GM12878 (cell line): ENCODE measurements around the gene LYZ. TPM values are rescaled to one million over a fixed set of nuclear protein-coding genes. Genes with fewer than 3 reads are reported as not detected.
A peak's percentile ranks its signal among the peaks of the same experiment; 100 is the strongest.

Source experiments
- BACH1 ChIP-seq: fragments of 450-650 bp; IDR thresholded peaks from 2 replicates; pipeline ENCODE4 v1.6.1; 2017; ENCODE audit warnings: mild to moderate bottlenecking, borderline replicate concordance
- CEBPB ChIP-seq, 2 experiments: fragments of 150-350 bp in 1 of 2; IDR thresholded peaks; 2 replicates each; pipeline ENCODE4 v1.6.1; 2012 to 2014; ENCODE audit warnings: low read depth in 2 of 2, low read length in 2 of 2, borderline replicate concordance in 1 of 2, inconsistent platforms in 1 of 2
- CHD2 ChIP-seq: IDR thresholded peaks from 2 replicates; pipeline ENCODE4 v1.6.1; 2011; ENCODE audit warnings: low read depth, low read length, improper control_type of control experiment, borderline replicate concordance
- CREB1 ChIP-seq: IDR thresholded peaks from 2 replicates; pipeline ENCODE4 v1.6.1; 2012; ENCODE audit warnings: low read depth, mild to moderate bottlenecking, inconsistent platforms
- HDGF ChIP-seq: fragments of 450-650 bp; IDR thresholded peaks from 2 replicates; pipeline ENCODE4 v1.6.1; 2016; ENCODE audit warnings: antibody characterized with exemption
- NBN ChIP-seq: fragments of 450-650 bp; IDR thresholded peaks from 2 replicates; pipeline ENCODE4 v1.6.1; 2016
- RUNX3 ChIP-seq: IDR thresholded peaks from 2 replicates; pipeline ENCODE4 v1.6.1; 2012; ENCODE audit warnings: low read length, inconsistent platforms
- SIN3A ChIP-seq: IDR thresholded peaks from 2 replicates; pipeline ENCODE4 v1.6.1; 2012; ENCODE audit warnings: low read depth, low read length, improper control_type of control experiment
- SP1 ChIP-seq: IDR thresholded peaks from one replicate; pipeline ENCODE4 v1.6.1; 2011; ENCODE audit warnings: low read depth, low read length
- STAT3 ChIP-seq: IDR thresholded peaks from 2 replicates; pipeline ENCODE4 v1.6.1; 2011; ENCODE audit warnings: low read depth, low read length, improper control_type of control experiment
- SUZ12 ChIP-seq: fragments of 200-600 bp; sonication (generic); IDR thresholded peaks from one replicate; pipeline ENCODE4 v1.6.1; 2018; ENCODE audit warnings: antibody characterized with exemption, mild to moderate bottlenecking; ENCODE audit not compliant: unreplicated experiment
- ZNF207 ChIP-seq: fragments of 450-650 bp; IDR thresholded peaks from 2 replicates; pipeline ENCODE4 v1.6.1; 2014; ENCODE audit warnings: antibody characterized with exemption, mild to moderate bottlenecking, borderline replicate concordance
- ZNF687 ChIP-seq: fragments of 450-650 bp; IDR thresholded peaks from 2 replicates; pipeline ENCODE4 v1.6.1; 2017; ENCODE audit warnings: mild to moderate bottlenecking, moderate library complexity
- polyA plus RNA-seq, 11 experiments: library from polyadenylated mRNA; depleted of rRNA in 4 of 11; unstranded in 6 of 11; stranded (reverse) in 5 of 11; fragments of >200 nt; fragmentation: Nextera tagmentation in 4 of 11; fragmentation: Illumina TruSeq in 1 of 11; extraction: Ambion mirVana in 4 of 11; extraction: Trizol in 1 of 11; gene quantifications; 1 replicate in 1 of 11; 2 replicates in 10 of 11; pipeline versions ENCODE4 v1.2.1 to v1.2.3, GENCODE V29; 2011 to 2016; ENCODE audit warnings: inconsistent platforms in 2 of 11, missing spikeins in 2 of 11, low read depth in 1 of 11
- total RNA-seq, 4 experiments: library from RNA; depleted of rRNA in 3 of 4; stranded (reverse); fragments of >200 nt in 3 of 4; fragmentation: Illumina TruSeq in 1 of 4; extraction: Trizol in 1 of 4; gene quantifications; 2 replicates each; pipeline versions ENCODE4 v1.2.1 to v1.2.3, GENCODE V29; 2013 to 2021
- TF ChIP-seq, protein P1 (sequence below): IDR thresholded peaks from 2 replicates; pipeline ENCODE4 v1.6.1; 2011; ENCODE audit warnings: mild to moderate bottlenecking, low read depth, low read length, moderate library complexity; ENCODE audit not compliant: insufficient replicate concordance
- TF ChIP-seq, protein P2 (sequence below): fragments of 450-650 bp; formaldehyde crosslinking; IDR thresholded peaks from 2 replicates; pipeline ENCODE4 v1.5.0; 2022; ENCODE audit warnings: mild to moderate bottlenecking, missing genetic modification characterization
- TF ChIP-seq, protein P3 (sequence below): fragments of 450-650 bp; conservative IDR thresholded peaks from 2 replicates; pipeline ENCODE4 v1.6.1; 2017; ENCODE audit warnings: mild to moderate bottlenecking, moderate library complexity
- TF ChIP-seq, protein P4 (sequence below): fragments of 450-650 bp; IDR thresholded peaks from 2 replicates; pipeline ENCODE4 v1.6.1; 2016; ENCODE audit warnings: mild to moderate bottlenecking

Gene LYZ
- total and polyA plus RNA-seq, 10 of the 15 experiments (the other 5 are each of a cell fraction or from before 2014, with no cell fraction given) = 1.9 TPM; not detected in 9

GRCh38 chr12:69359531-69360347 lies 11.6 kb downstream of the LYZ start, which contains the start of gene YEATS4 (continued):
- TF ChIP-seq CHD2 (peak; percentile 58; the same call in 1 of the 2 replicates), BACH1 (peak; percentile 73; the same call in 1 of the 2 replicates), ZNF207 (peak; percentile 93), HDGF (peak; percentile 76; the same call in 1 of the 2 replicates), SP1 (no peak), CREB1 (peak; percentile 91), ZNF687 (peak; percentile 93), STAT3 (no peak), SIN3A (peak; percentile 98), SUZ12 (no peak), NBN (peak; percentile 76), RUNX3 (peak; percentile 55), CEBPB (IDR thresholded peaks at IDR 0.05; ENCODE audit: borderline replicate concordance in 1 of 2, low read depth in 2 of 2, low read length in 2 of 2) (no peak)
- TF ChIP-seq, protein P1, sequence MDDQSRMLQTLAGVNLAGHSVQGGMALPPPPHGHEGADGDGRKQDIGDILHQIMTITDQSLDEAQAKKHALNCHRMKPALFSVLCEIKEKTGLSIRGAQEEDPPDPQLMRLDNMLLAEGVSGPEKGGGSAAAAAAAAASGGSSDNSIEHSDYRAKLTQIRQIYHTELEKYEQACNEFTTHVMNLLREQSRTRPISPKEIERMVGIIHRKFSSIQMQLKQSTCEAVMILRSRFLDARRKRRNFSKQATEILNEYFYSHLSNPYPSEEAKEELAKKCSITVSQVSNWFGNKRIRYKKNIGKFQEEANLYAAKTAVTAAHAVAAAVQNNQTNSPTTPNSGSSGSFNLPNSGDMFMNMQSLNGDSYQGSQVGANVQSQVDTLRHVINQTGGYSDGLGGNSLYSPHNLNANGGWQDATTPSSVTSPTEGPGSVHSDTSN = peak; percentile 58
- TF ChIP-seq, protein P2, sequence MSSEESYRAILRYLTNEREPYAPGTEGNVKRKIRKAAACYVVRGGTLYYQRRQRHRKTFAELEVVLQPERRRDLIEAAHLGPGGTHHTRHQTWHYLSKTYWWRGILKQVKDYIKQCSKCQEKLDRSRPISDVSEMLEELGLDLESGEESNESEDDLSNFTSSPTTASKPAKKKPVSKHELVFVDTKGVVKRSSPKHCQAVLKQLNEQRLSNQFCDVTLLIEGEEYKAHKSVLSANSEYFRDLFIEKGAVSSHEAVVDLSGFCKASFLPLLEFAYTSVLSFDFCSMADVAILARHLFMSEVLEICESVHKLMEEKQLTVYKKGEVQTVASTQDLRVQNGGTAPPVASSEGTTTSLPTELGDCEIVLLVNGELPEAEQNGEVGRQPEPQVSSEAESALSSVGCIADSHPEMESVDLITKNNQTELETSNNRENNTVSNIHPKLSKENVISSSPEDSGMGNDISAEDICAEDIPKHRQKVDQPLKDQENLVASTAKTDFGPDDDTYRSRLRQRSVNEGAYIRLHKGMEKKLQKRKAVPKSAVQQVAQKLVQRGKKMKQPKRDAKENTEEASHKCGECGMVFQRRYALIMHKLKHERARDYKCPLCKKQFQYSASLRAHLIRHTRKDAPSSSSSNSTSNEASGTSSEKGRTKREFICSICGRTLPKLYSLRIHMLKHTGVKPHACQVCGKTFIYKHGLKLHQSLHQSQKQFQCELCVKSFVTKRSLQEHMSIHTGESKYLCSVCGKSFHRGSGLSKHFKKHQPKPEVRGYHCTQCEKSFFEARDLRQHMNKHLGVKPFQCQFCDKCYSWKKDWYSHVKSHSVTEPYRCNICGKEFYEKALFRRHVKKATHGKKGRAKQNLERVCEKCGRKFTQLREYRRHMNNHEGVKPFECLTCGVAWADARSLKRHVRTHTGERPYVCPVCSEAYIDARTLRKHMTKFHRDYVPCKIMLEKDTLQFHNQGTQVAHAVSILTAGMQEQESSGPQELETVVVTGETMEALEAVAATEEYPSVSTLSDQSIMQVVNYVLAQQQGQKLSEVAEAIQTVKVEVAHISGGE (CRISPR knock-in tag) = no peak
- TF ChIP-seq, protein P3, sequence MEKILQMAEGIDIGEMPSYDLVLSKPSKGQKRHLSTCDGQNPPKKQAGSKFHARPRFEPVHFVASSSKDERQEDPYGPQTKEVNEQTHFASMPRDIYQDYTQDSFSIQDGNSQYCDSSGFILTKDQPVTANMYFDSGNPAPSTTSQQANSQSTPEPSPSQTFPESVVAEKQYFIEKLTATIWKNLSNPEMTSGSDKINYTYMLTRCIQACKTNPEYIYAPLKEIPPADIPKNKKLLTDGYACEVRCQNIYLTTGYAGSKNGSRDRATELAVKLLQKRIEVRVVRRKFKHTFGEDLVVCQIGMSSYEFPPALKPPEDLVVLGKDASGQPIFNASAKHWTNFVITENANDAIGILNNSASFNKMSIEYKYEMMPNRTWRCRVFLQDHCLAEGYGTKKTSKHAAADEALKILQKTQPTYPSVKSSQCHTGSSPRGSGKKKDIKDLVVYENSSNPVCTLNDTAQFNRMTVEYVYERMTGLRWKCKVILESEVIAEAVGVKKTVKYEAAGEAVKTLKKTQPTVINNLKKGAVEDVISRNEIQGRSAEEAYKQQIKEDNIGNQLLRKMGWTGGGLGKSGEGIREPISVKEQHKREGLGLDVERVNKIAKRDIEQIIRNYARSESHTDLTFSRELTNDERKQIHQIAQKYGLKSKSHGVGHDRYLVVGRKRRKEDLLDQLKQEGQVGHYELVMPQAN = peak; percentile 97
- TF ChIP-seq, protein P4, sequence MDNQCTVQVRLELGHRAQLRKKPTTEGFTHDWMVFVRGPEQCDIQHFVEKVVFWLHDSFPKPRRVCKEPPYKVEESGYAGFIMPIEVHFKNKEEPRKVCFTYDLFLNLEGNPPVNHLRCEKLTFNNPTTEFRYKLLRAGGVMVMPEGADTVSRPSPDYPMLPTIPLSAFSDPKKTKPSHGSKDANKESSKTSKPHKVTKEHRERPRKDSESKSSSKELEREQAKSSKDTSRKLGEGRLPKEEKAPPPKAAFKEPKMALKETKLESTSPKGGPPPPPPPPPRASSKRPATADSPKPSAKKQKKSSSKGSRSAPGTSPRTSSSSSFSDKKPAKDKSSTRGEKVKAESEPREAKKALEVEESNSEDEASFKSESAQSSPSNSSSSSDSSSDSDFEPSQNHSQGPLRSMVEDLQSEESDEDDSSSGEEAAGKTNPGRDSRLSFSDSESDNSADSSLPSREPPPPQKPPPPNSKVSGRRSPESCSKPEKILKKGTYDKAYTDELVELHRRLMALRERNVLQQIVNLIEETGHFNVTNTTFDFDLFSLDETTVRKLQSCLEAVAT = no peak
